ENCODE data around the gene ASTN2. TPM values are rescaled to one million over a fixed set of nuclear protein-coding genes. Genes with fewer than 3 reads are reported as not detected.

Gene ASTN2
- total and polyA plus RNA-seq, 10 of the 15 experiments (the other 5 are each of a cell fraction or from before 2014, with no cell fraction given), result 1.4 to 15.7 (median 7.0) TPM

- no peak overlapping the region for H3K4me3 ChIP-seq
- H3K9ac ChIP-seq (ENCODE audit: control insufficient read depth, insufficient read depth, low read length), result no peak overlapping the region
- H3K4me1 ChIP-seq (ENCODE audit: control insufficient read depth, insufficient read depth, low read length), result no peaks in the 10 kb centered on the region
- H3K79me2 ChIP-seq (ENCODE audit: control insufficient read depth, insufficient read depth, low read length), result no peaks in the 10 kb centered on the region
- no TSS peak for BruUV-seq (replicated peaks)
- DNase-seq (ENCODE audit: low read depth, low spot score) (no peak), ATAC-seq (no peak), FAIRE-seq (no peak)
- H4K20me1 ChIP-seq (ENCODE audit: control insufficient read depth, insufficient read depth), result no peaks in the 10 kb centered on the region
- no peak overlapping the region for H3K4me2 ChIP-seq (ENCODE audit: control insufficient read depth, insufficient read depth)
- in situ Hi-C loops (cut with MboI) (loop anchor here (25.0 kb wide), 1 partner anchor 666 kb away; no protein-coding TSS in a partner anchor), intact Hi-C loops (cut with micrococcal nuclease; ENCODE audit: unreplicated experiment) (no loop called here)
- no peaks in the 10 kb centered on the region for H3K36me3 ChIP-seq (ENCODE audit: control insufficient read depth in 2 of 2, insufficient read depth in 2 of 2, low read length in 1 of 2)
- no peaks in the 10 kb centered on the region; a peak in 2 of 4 replicates for H3K27me3 ChIP-seq (replicated peaks in 1 of 2; ENCODE audit: control insufficient read depth in 2 of 2, insufficient read depth in 2 of 2, low read length in 1 of 2)
- POLR2A ChIA-PET, result no interaction called here
- no peak overlapping the region for H3K27ac ChIP-seq (ENCODE audit: control insufficient read depth, insufficient read depth)
- SMC1A ChIA-PET (ENCODE audit: uncharacterized antibody, unreplicated experiment), result no interaction called here
- RAD21 ChIA-PET (ENCODE audit: unreplicated experiment), result no interaction called here
- CTCF ChIA-PET, result interaction anchor here (0.6 to 0.9 kb wide), 3 partner anchors 22 to 602 kb away, joined by 3 to 5 read pairs (median 4); no protein-coding TSS in a partner anchor
- H3K9me3 ChIP-seq (replicated peaks; ENCODE audit: control insufficient read depth, insufficient read depth, low read length), result no peaks in the 10 kb centered on the region
- no peak overlapping the region for H2AFZ ChIP-seq (ENCODE audit: control insufficient read depth, low read depth, low read length)
- 0% methylated on average over 4 of the region's 6 CpGs for WGBS (ENCODE audit: insufficient coverage, insufficient replicate concordance, low lambda C conversion rate, missing lambda C conversion rate)
- TF ChIP-seq PKNOX1 (IDR thresholded peaks at IDR 0.05) (no peak), ZNF217 (IDR thresholded peaks at IDR 0.05) (no peak), PRDM15 (CRISPR knock-in tag; IDR thresholded peaks at IDR 0.05) (no peak), IKZF1 (conservative IDR thresholded peaks at IDR 0.05) (no peak), PAX5 (IDR thresholded peaks at IDR 0.05; ENCODE audit: borderline replicate concordance, low read depth, low read length) (no peak), MAX (IDR thresholded peaks at IDR 0.05; ENCODE audit: low read depth, low read length) (no peak), HDGF (IDR thresholded peaks at IDR 0.05) (no peak), MTA3 (IDR thresholded peaks at IDR 0.05; ENCODE audit: borderline replicate concordance, low read length) (no peak), YBX1 (IDR thresholded peaks at IDR 0.05) (no peak), MYB (IDR thresholded peaks at IDR 0.05; ENCODE audit: borderline replicate concordance, low read depth, low read length) (no peak), SMAD1 (IDR thresholded peaks at IDR 0.05; ENCODE audit: low read depth, partially characterized antibody) (no peak), ZZZ3 (IDR thresholded peaks at IDR 0.05; ENCODE audit: control insufficient read depth, insufficient read length, low read depth) (no peak), SRF (IDR thresholded peaks at IDR 0.05; ENCODE audit: low read depth in 2 of 2, low read length in 2 of 2) (no peak), NFYA (IDR thresholded peaks at IDR 0.05; ENCODE audit: borderline replicate concordance, low read depth, low read length) (no peak), PAX8 (IDR thresholded peaks at IDR 0.05) (no peak)
- TF ChIP-seq, protein P1, sequence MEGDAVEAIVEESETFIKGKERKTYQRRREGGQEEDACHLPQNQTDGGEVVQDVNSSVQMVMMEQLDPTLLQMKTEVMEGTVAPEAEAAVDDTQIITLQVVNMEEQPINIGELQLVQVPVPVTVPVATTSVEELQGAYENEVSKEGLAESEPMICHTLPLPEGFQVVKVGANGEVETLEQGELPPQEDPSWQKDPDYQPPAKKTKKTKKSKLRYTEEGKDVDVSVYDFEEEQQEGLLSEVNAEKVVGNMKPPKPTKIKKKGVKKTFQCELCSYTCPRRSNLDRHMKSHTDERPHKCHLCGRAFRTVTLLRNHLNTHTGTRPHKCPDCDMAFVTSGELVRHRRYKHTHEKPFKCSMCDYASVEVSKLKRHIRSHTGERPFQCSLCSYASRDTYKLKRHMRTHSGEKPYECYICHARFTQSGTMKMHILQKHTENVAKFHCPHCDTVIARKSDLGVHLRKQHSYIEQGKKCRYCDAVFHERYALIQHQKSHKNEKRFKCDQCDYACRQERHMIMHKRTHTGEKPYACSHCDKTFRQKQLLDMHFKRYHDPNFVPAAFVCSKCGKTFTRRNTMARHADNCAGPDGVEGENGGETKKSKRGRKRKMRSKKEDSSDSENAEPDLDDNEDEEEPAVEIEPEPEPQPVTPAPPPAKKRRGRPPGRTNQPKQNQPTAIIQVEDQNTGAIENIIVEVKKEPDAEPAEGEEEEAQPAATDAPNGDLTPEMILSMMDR (IDR thresholded peaks at IDR 0.05 in 2 of 3, conservative IDR thresholded peaks at IDR 0.05 in 1 of 3; ENCODE audit: control insufficient read depth in 2 of 3, extremely low read depth in 1 of 3, insufficient read depth in 1 of 3, low read depth in 3 of 3, low read length in 3 of 3), result no peak
- TF ChIP-seq, protein P2, sequence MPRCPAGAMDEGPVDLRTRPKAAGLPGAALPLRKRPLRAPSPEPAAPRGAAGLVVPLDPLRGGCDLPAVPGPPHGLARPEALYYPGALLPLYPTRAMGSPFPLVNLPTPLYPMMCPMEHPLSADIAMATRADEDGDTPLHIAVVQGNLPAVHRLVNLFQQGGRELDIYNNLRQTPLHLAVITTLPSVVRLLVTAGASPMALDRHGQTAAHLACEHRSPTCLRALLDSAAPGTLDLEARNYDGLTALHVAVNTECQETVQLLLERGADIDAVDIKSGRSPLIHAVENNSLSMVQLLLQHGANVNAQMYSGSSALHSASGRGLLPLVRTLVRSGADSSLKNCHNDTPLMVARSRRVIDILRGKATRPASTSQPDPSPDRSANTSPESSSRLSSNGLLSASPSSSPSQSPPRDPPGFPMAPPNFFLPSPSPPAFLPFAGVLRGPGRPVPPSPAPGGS (IDR thresholded peaks at IDR 0.05; ENCODE audit: borderline replicate concordance, insufficient read depth, low read depth, low read length, poor library complexity, severe bottlenecking), result no peak
Measured at GRCh38 chr9:117403403-117403811, 11.4 kb downstream of the ASTN2 start.
